ENCODE data around the gene USP24. TPM values are rescaled to one million over a fixed set of nuclear protein-coding genes. Genes with fewer than 3 reads are reported as not detected.

Gene USP24
- total and polyA plus RNA-seq, 2 donors (not counting 3 experiments of a cell fraction or from before 2014, with no cell fraction given) = 8.2 to 30.0 TPM

- dilution Hi-C loops (cut with MboI; ENCODE audit: extremely low pct_ligation_motif_present, low sequenced_read_pairs) (no loop called here), intact Hi-C loops (cut with micrococcal nuclease) (no loop called here)
- DNase-seq (ENCODE audit: low read depth, low spot score) = peak; percentile 14
- TF ChIP-seq MYC (IDR thresholded peaks at IDR 0.05; ENCODE audit: low read depth, low read length) (no peak), CTCF (IDR thresholded peaks at IDR 0.05; ENCODE audit: extremely low read depth in 1 of 2, insufficient read depth in 1 of 2, low read depth in 1 of 2, low read length in 2 of 2) (no peak), POLR2AphosphoS5 (IDR thresholded peaks at IDR 0.05; ENCODE audit: insufficient read depth, low read depth, low read length) (no peak), MAX (IDR thresholded peaks at IDR 0.05; ENCODE audit: insufficient read depth, insufficient read length) (no peak), GATA2 (IDR thresholded peaks at IDR 0.05; ENCODE audit: insufficient read depth, insufficient read length, low read depth, low read length) (no peak), POLR2A (IDR thresholded peaks at IDR 0.05; ENCODE audit: low read depth, low read length) (no peak), EZH2 (IDR thresholded peaks at IDR 0.05; ENCODE audit: borderline replicate concordance, low read depth, low read length, severe bottlenecking) (no peak)
- Histone ChIP-seq H3K36me3 (ENCODE audit: control insufficient read depth in 2 of 2, extremely low read depth in 1 of 2, insufficient read depth in 2 of 2, low read length in 2 of 2) (peaks cover 0 to 7% of the 10 kb centered on the region in 2 experiments), H4K20me1 (replicated peaks; ENCODE audit: control insufficient read depth, extremely low read depth, insufficient read depth, low read length) (no peaks in the 10 kb centered on the region), H3K9me1 (replicated peaks; ENCODE audit: control insufficient read depth, extremely low read depth, insufficient read depth, low read length) (no peaks in the 10 kb centered on the region), H3K4me1 (ENCODE audit: control insufficient read depth, extremely low read depth, insufficient read depth, low read length) (no peaks in the 10 kb centered on the region), H3K27ac (ENCODE audit: insufficient read depth, low read depth, low read length) (no peak overlapping the region), H3K9me3 (replicated peaks; ENCODE audit: control insufficient read depth, insufficient read depth, low read length) (no peaks in the 10 kb centered on the region), H3K4me3 (replicated peaks in 1 of 3; ENCODE audit: insufficient read depth in 1 of 3, low read depth in 1 of 3, low read length in 3 of 3) (no peak overlapping the region), H3K9ac (replicated peaks; ENCODE audit: extremely low read depth, insufficient read depth, low read length) (no peak overlapping the region), H3K4me2 (ENCODE audit: insufficient read depth, low read length) (no peak overlapping the region), H3K27me3 (ENCODE audit: control insufficient read depth in 2 of 2, insufficient read depth in 2 of 2, low read length in 2 of 2) (no peaks in the 10 kb centered on the region), H2AFZ (ENCODE audit: low read depth, low read length) (no peak overlapping the region), H3K79me2 (ENCODE audit: control insufficient read depth, insufficient read depth, low read length) (no peaks in the 10 kb centered on the region)
- ChIA-PET CTCF (no interaction called here), POLR2A (no interaction called here)
- BruUV-seq (replicated peaks) = no TSS peak
- FAIRE-seq = no peak
Observed at GRCh38 chr1:55064861-55065263, 150.3 kb downstream of the USP24 start.

Measured in endothelial cell of umbilical vein (primary cell).